HG02973 (cell line): Measurements from ENCODE around the gene TNNC1.

Source experiments
- ATAC-seq: cut with Tn5 transposase; IDR thresholded peaks from one replicate; pipeline ENCODE4 v1.9.1; 2021; ENCODE audit warnings: moderate library complexity; ENCODE audit not compliant: unreplicated experiment

Gene TNNC1

DNA sequence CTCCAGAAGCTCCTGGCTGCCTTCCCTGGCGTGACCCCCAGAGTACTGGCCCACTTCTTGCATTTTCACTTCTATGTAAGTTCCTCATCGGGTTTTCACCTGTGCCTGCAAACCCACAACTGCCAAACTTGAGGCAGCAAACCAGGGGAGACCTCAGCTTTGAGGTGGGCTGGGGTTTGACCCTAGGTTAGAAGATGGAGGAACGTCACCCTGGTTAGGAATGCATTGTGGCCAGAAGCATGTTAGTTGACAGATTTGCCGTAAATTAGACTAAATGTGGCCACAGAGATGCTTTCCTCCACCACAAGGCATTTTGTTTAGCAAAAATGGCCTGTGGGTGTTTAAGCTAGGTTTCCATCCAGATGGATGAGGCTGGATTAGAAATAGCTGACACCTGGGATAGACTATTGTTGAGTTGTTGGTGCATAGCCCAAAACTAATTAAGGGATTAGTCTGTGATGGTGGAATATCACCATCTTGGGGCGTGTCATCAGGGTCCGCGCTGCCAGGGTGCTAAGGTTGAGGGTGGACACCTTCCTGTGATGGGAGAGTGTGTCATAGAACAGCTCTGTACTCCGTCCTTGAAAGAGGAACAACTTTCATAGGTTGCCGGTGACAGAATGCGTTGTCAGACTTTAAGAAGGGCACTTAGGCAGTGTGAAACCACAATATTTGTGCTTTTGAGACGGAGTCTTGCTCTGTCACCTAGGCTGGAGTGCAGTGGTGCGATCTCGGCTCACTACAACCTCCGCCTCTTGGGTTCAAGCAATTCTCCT is 5.1 kb upstream of the TNNC1 start:
- ATAC-seq = no peak

DNA sequence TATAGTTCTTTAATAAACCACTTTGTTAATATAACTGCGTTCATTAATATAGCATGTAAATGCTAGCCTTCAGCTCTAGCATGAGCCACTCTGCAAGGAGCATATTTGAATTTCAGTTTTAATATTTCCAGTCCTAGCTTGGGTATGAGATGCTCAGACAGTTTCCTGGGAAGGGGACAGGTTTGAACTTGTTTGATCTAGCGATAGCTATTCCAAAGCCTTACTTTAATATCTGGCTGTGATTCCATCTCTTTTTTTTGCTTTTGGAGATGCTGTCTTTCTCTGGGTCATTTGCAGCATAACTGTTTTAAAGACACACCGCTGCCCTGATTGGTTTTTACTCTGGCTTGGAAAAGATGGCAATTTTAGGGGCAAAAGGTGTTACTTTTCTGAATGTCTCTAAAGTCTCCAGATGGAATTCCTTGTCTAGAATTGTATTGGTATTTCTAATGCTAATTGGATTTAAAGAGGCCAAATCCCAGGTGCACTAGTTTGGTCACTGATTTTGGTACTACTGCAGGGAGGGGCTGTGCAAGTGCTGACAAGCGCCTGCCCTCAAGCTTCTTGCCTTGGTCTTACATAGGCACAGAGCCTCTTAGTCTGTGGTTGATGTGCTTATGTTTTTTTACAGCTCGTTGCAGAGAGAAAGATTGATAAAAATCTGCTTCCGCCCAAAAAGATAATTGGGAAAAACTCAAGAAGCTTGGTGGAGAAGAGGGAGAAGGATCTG is 4.4 kb upstream of the TNNC1 start:
- ATAC-seq = no peak

DNA sequence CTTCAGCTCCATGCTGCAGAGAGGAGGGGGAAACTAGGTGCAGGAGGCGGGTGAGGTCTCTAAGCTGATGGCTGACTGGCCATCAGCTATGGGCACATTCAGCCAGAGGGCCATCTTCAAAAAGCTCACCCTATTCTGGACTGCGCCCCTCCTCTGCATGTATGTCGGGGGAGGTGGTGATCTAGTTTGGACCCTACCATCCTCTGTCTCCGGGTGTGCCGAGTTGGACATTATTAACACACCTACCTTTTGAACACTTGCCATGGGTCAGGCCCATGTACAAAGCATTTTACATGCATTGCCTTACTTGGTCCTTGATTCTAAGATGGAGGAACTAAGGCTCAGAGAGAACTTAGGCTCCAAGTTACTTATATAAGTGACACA is 3.0 kb upstream of the TNNC1 start:
- no peak for ATAC-seq

DNA sequence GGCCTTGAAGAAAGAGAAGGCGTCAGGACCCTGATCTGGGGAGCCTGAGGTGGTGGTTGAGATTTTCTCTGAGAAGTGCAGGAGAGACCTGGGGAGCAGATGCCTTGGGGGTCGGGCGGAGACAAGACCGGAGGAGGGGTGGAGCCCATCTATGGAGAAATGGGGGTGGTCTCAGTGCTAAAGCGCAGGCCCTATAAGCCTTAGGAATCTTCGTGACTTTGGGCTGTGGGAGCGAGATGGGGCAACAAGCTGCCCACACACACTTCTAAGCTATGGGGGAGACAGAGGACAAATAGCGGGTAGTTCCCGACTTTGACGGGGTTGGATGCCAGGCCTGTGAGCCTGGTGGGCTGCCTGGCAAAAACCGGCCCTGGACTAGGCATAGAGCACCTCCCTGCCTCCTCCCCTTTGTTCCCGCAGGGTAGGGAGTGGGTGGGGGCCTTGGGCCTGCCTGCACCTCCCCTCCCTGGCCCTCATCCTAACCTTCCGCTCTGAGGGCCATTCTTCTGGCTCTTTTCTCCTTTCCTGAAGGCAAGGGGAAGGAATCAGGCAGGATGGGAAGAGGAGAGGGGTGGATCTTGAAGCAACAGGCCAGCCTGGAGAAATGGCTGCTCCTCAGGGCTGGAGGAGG is 2.4 kb upstream of the TNNC1 start:
- ATAC-seq = no peak

DNA sequence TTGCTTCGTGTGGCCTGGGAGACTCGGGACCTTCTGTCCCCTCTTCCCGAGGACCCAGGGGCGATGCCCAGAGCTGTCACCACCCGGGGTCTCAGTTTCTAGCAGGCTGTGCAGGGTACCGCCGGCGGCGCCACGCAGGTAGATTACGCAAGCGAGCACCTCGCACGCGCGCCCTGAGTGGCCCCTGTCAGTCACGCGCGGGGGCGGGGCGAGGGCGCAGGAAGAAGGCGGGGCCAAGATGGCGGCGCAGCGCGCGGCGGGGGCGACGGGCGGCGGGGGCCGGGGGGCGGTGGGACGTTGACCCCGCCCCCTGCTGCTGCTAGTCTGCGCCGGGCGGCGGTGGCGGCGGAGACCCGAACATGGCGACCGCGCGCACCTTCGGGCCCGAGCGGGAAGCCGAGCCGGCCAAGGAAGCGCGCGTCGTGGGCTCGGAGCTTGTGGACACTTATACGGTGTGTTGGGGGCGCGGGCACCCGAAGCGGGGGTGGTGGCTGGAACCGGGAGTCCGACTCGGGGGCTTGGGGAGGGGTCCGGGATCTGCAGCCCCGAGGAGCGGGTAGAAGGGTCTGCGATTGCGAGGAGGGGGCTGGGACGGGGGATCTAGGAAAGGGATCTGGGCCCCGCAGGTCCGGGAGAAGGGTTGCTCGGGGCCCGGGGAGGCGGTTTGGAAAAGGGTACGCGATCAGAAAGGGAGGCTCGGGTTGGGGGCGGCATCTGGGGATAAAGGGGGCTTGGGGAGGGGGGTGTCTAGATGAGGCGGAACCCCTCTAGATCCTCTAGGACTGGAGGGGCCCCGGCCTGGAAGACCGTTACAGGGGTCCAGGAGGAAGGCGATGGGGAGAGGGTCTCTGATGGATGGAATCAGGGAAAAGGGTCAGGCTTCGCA is 1.7 kb upstream of the TNNC1 start, which contains the start of gene NISCH:
NISCH (plus strand) TSS at position 322 of the 886 bp plus-strand sequence; CDS start at position 360, 38 bp downstream.
- peak; percentile 77 for ATAC-seq

DNA sequence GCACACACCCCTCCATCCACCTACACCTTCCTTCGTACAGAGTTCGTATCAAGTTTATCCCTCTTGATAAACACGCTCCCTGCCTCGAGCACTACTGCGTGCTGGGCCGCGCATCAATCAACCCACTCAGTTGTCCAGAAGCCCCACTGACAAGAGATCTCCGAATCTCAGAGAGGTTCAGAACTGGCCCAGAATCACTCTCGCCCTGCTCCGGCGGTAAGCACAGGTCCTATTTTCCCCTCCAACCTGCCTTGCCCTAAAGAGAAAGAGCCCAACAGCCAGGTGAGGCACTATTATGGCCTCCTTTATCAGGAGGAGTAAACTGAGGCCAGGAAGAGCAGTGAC is 1.1 kb upstream of the TNNC1 start:
- no peak for ATAC-seq

DNA sequence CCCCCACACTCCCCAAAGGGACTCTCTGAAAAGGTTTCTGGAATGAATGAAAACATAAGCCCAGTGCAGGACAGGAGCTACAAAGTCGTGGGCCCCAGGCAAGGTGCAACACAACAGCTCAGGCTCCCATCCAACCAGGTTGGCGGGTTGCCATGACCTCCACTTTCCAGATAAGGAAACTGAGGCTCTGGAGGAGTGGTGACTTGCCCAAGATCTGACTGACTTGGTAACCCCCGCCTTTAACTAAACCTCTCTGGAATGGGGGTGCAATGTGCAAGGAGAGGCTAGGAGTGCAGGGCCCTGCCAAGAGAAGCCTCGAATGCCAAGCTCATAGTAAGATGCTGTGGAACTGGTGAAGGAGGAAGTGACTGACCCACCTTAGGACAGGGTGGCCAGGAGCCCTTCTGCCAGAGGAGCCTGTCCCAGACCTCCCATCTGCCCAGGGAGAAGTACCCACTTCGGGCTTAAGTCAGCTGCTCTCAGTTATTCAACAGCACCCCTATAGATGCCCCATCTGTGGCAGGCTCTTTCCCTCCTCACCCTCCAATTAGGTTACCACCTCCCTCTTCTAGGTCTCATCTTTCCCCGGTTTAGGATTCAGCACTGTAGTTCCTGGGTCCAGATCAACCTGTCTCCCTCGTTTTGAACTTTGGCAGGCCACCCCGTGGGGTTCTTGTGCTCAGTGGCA is 553 bp upstream of the TNNC1 start:
- no peak for ATAC-seq

DNA sequence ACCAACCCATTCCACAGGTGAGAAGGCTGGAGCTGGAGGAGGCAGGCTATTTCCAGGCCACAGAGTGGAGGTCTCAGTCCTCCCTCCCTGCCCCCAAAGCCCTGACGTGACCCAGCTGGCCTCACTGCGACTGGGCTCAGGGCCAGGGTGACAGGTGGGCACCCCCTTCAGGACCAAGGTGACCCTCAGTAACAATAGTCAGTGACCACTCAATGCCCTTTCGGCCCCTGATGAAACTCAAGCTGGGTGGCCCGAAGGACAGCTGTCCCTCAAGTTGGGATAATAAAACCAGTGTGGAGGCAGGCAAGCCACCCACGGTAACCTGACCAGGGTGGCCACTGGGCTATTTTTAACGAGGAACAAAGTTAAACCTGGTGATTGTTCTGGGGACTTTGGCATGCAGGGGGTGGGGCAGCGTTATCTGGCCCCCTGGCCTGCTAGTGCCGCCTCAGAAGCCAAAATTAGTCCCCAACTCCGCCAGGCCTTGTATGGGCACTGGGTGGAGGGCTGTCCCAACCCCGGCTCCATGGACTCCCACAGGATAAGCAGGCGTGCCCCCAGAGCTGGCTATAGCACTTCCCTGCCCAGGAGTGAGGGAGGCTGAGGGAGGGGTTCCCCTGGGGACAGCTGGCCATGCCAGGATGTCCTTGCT is 1.1 kb downstream of the TNNC1 start:
- ATAC-seq = no peak

DNA sequence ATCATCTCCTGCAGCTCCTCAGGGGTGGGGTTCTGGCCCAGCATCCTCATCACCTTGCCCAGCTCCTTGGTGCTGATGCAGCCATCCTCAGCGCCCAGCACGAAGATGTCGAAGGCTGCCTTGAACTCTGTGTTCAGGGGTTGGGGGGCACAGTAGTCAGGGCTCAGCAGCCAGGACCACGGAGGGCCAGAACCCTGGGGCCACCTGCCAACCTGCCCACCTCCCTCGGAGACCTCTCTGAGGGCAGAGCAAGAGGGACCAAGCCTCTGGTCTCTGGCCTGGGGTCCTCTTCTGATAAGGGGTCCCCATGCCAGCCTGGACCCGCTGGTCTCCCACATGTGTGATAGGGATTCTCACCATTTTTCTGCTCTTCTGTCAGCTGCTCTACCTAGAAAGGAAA is 1.7 kb downstream of the TNNC1 start:
- no peak for ATAC-seq

DNA sequence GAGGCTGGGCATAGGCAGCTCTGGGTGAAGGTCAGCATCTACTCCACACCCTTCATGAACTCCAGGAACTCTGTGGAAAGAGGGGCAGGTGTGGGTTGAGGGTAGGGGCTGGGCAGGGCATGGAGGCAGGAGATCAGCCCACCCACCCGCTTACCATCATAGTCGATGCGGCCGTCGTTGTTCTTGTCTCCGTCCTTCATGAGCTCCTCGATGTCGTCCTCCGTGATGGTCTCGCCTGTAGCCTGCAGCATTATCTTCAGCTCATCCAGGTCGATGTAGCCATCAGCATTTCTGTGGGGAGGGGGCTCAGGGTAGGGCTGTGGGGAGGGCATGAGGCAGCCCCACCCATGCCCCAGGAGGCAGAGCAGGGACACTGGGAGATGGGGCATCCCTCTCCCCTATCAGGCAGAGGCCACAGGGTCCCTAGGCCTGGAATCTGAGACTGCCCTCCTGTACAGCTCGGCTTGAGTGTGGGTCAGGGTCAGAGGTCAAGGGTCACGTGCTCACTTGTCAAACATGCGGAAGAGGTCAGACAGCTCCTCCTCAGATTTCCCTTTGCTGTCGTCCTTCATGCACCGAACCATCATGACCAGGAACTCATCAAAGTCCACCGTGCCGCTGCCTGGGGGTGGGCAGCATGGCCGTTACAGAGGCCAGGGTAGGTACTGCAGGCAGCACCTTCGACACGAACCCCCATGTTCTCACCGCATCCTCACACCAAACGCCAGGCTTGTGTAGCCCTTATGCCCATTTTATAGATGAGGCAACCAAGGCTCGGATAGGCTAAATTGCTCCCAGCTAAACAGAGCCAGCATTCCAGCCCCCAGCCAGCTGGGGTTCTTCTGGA is 2.4 kb downstream of the TNNC1 start:
- ATAC-seq = no peak

DNA sequence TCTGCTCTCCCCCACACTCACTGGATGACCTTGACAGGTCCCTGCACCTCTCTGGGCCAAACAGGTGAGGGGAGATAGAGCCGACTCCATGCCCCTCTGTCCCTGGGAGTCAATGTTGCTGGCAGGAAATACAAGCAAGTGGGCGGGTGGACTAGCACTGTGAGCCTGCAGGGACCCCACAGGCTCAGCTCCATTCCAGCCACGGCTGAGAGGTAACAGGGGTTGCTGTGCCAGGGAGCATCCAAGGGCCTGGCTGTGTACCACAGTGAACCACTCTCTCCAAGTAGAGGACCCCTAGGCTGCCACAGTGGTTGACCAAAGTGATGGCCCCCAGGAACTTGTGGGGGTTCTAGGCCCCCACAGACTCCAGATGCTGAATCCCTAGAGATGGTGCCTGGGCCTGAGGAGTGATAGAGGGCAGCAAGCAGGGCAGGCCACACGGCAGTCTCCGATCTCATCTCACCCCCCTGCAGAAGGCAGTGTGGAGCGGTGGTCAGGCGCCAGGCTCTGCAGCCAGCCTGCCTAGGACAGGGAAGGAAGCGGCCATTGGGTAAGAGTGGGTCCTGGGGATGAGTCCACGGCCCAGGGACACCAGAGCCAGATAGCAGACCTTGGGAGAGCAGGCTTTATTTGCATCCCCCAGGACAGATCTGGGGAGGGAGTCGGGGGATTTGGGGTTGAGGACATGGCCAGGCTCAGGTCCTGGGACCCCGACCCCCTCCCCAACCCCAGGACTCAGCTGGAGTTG is 3.2 kb downstream of the TNNC1 start:
- ATAC-seq = no peak

DNA sequence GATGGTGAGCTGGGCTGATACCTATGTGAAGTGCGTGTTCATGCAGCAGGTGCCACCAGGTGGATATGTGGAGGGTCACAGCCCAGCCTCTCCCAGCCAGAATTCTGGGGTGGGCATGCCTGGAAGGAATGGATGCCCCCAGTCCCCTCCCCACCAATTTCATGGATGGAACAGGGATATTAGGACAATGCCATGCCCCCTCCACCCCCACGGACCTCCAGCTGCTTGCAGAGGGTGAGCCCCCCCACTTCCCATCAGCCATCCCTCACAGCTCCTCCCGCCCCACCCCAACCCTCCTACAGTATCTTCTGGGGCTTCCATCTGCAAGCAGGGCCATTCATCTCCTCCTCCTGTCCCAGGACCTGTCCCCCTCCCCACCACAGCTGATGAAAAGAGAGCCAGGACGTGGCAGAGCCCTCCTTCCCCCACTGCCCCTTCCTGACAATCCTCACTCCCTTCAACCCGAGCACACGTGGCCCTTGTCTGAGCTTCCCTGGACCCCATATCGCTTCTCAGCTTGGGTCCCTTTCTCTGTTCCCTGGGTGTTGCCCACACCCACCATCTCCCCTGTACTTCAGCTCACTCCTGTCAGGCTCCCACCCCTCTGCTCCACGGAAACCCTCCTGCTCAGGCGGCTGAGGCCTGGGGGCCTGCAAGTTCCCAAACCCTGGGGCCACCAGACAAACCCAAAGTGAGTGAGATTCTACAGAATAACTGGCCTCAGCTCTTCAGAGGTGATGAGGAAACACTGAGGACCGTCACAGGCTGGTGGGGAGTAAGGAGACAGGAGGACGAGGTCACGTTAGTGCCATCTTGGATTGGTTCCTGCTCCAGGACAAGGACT is 6.1 kb downstream of the TNNC1 start:
- ATAC-seq = no peak

DNA sequence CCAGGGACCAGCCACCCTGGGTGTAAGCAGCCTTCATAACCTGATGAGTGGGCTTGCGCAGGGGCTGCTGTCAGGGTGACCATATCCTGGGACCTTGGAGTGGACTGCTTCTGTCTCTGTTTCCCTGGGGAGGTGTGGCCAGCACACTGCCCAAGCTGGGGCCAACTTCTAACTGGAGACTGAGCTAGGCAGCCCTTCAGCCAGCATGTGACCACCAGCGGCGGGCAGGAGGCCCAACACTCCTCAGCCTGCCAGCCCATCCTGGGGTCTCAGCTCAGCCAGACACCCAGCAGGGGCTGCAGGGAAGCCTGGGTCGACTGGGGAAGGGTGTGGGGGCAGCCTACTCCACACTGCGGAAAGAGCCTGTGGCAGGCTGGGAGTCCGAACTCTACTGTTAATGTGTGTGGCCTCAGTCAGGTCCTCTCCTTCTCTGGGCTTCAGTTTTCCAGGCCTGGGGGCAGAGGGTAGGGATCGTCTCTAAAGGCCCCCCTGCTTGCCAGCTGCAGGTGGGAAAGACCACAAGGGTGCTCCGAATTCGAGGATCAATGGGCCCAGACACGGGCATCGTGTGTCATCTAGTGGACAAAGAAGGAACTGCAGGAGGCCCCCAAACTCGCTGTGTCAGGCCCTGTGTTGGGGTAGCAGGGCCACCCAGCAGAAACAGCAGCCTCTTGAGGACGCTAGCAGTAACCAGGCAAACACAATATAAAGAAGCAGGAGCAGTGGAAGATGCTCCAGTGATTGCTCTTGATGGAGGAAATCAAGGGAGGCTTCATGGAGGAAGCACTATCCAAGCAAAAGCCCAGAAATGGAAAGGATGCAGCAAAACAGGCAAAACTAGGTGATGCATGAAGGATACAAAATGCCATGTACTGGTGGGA is 7.0 kb downstream of the TNNC1 start:
- ATAC-seq = no peak

DNA sequence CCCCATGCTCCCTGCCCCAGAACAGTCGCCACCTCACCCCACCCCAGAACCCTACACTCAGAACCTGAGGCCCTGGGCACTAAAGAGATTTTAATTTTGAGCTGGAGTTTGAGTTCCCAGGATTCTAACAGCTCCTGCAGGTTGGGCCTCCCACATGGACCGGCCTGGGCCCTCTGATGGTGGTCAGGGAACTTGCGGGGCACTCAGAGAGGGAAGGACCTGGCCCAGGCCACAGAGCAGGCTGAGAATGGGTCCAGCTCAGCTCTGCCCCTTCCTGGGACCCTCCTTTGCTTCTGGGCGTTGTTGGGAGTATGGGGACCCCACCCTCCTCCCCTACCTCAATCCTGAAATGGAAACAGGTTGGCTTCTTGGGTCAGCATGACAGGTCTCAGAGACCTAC is 7.8 kb downstream of the TNNC1 start:
- no peak for ATAC-seq

DNA sequence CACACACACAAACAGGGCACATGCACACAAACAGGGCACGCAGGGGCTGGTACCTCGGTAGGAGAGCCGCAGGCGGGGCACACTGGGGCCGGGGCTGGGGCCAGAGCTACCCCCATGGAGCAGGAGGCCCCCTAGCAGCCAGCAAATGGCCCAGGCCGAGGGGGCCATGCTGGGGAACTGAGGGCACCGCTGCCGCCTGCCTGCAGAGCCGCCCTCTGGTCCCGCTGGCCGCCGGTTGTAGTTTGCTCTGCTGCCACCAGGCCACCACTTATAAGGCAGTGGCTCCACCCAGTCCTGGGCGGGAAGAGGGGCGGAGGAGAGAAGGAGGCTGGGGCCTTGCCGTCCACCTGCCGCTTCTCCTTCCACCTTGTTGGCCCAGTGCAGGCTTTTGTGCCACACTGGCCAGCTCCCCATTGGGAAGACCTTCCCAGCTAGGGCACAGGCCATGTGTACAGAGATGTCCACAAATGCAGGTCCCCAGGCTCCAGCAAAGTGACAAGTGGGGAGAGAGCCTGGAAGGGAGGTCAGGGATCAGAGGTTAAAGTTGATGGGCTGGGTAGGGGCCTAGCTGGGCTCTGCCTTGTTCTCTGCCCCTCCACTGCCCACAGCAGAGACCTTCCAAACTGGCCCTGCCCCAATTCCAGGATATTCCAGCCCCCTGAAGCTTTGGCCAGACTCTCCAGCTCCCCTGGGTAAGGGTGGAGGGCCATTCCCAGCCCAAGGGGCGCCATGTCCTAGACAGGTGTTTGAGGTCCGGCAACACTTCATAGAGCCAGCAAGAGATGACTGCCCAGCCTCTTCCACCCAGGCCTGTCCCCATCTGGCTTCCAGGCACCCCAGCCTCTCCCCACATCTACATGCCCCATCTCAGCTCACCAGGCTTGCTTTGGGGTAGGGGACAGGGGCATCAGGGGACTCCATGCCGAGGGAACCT is 8.7 kb downstream of the TNNC1 start, which contains the start of gene SEMA3G:
SEMA3G (minus strand) TSS at position 244 of the 934 bp plus-strand sequence; CDS start at position 168, 76 bp downstream.
- ATAC-seq = peak; percentile 86
